Rectal smooth muscle tissue (tissue), 1 donor: ENCODE measurements around the gene PVR.
"Not testable (repeated sequence)": the region's sequence is repeated elsewhere in the genome, so short reads cannot be mapped to it uniquely, and the experiment has no call there.

ENCODE experiments used
- H3K27ac ChIP-seq: one replicate; pipeline ENCODE4 v1.7.0; 2013; ENCODE audit warnings: low read depth, low read length, inconsistent platforms
- H3K27me3 ChIP-seq: one replicate; pipeline ENCODE4 v1.7.0; 2013; ENCODE audit warnings: low read length; ENCODE audit not compliant: control insufficient read depth, insufficient read depth
- H3K36me3 ChIP-seq: one replicate; pipeline ENCODE4 v1.7.0; 2013; ENCODE audit warnings: low read length; ENCODE audit not compliant: control insufficient read depth, insufficient read depth
- H3K4me1 ChIP-seq: one replicate; pipeline ENCODE4 v1.7.0; 2013; ENCODE audit warnings: low read length; ENCODE audit not compliant: control insufficient read depth, insufficient read depth
- H3K4me3 ChIP-seq: one replicate; pipeline ENCODE4 v1.7.0; 2013; ENCODE audit warnings: low read length
- H3K9ac ChIP-seq: one replicate; pipeline ENCODE4 v1.7.0; 2013; ENCODE audit warnings: low read length

Gene PVR

GRCh38 chr19:44608391-44608821 lies 35.3 kb upstream of the PVR start:
- H3K4me3 ChIP-seq = no peak overlapping the region
- H3K27ac ChIP-seq = no peak overlapping the region
- no peaks in the 10 kb centered on the region for H3K27me3 ChIP-seq
- H3K9ac ChIP-seq = no peak overlapping the region
- H3K36me3 ChIP-seq = no peaks in the 10 kb centered on the region
- H3K4me1 ChIP-seq = no peaks in the 10 kb centered on the region

GRCh38 chr19:44609219-44609618 lies 34.5 kb upstream of the PVR start:
- Histone ChIP-seq H3K36me3 (no peaks in the 10 kb centered on the region), H3K4me1 (no peaks in the 10 kb centered on the region), H3K27me3 (no peaks in the 10 kb centered on the region), H3K27ac (no peak overlapping the region), H3K9ac (no peak overlapping the region), H3K4me3 (no peak overlapping the region)

- H3K36me3 ChIP-seq, H3K27ac ChIP-seq, H3K4me1 ChIP-seq, H3K27me3 ChIP-seq, H3K9ac ChIP-seq, H3K4me3 ChIP-seq: not testable (repeated sequence)
Observed at GRCh38 chr19:44610497-44610896, 33.2 kb upstream of the PVR start.

GRCh38 chr19:44611812-44612295 lies 31.9 kb upstream of the PVR start:
- Histone ChIP-seq H3K4me1 (no peaks in the 10 kb centered on the region), H3K27ac (no peak overlapping the region), H3K9ac (no peak overlapping the region), H3K4me3 (no peak overlapping the region), H3K36me3 (no peaks in the 10 kb centered on the region), H3K27me3 (no peaks in the 10 kb centered on the region)

GRCh38 chr19:44613295-44614178 lies 30.2 kb upstream of the PVR start, which contains the start of gene IGSF23:
Gene IGSF23 (plus strand): TSS chr19:44613563. CDS start chr19:44613646, 83 bp downstream.
- Histone ChIP-seq H3K4me1 (no peaks in the 10 kb centered on the region), H3K4me3 (no peak within 1 kb of the TSS), H3K36me3 (no peaks in the 10 kb centered on the region), H3K27me3 (no peaks in the 10 kb centered on the region), H3K9ac (no peak within 1 kb of the TSS), H3K27ac (no peak within 1 kb of the TSS)

- Histone ChIP-seq H3K27ac (no peak overlapping the region), H3K4me1 (no peaks in the 10 kb centered on the region), H3K36me3 (no peaks in the 10 kb centered on the region), H3K9ac (no peak overlapping the region), H3K4me3 (no peak overlapping the region), H3K27me3 (no peaks in the 10 kb centered on the region)
Observed at GRCh38 chr19:44614313-44614712, 29.4 kb upstream of the PVR start.

GRCh38 chr19:44615863-44616247 lies 27.9 kb upstream of the PVR start:
- Histone ChIP-seq H3K4me3 (no peak overlapping the region), H3K4me1 (no peaks in the 10 kb centered on the region), H3K36me3 (no peaks in the 10 kb centered on the region), H3K27me3 (no peaks in the 10 kb centered on the region), H3K9ac (no peak overlapping the region), H3K27ac (no peak overlapping the region)

- Histone ChIP-seq H3K9ac (no peak overlapping the region), H3K36me3 (no peaks in the 10 kb centered on the region), H3K4me1 (no peaks in the 10 kb centered on the region), H3K27ac (no peak overlapping the region), H3K27me3 (no peaks in the 10 kb centered on the region), H3K4me3 (no peak overlapping the region)
Observed at GRCh38 chr19:44617110-44617880, 26.4 kb upstream of the PVR start.

- Histone ChIP-seq H3K27ac (no peak overlapping the region), H3K4me1 (no peaks in the 10 kb centered on the region)
Observed at GRCh38 chr19:44618640-44619357, 24.9 kb upstream of the PVR start.

GRCh38 chr19:44620667-44621066 lies 23.0 kb upstream of the PVR start:
- Histone ChIP-seq H3K4me3 (no peak overlapping the region), H3K27ac (no peak overlapping the region), H3K9ac (no peak overlapping the region), H3K27me3 (no peaks in the 10 kb centered on the region), H3K4me1 (no peaks in the 10 kb centered on the region), H3K36me3 (no peaks in the 10 kb centered on the region)

More at GRCh38 chr19:44618640-44619357, 24.9 kb upstream of the PVR start:
- H3K27me3 ChIP-seq = no peaks in the 10 kb centered on the region
- H3K36me3 ChIP-seq = no peaks in the 10 kb centered on the region
- no peak overlapping the region for H3K9ac ChIP-seq
- no peak overlapping the region for H3K4me3 ChIP-seq

GRCh38 chr19:44621367-44621766 lies 22.3 kb upstream of the PVR start:
- H3K4me3 ChIP-seq = no peak overlapping the region
- no peaks in the 10 kb centered on the region for H3K4me1 ChIP-seq
- no peaks in the 10 kb centered on the region for H3K36me3 ChIP-seq
- H3K9ac ChIP-seq = no peak overlapping the region
- no peak overlapping the region for H3K27ac ChIP-seq
- H3K27me3 ChIP-seq = no peaks in the 10 kb centered on the region

- Histone ChIP-seq H3K36me3 (no peaks in the 10 kb centered on the region), H3K4me3 (no peak overlapping the region), H3K27me3 (no peaks in the 10 kb centered on the region), H3K27ac (no peak overlapping the region), H3K9ac (no peak overlapping the region), H3K4me1 (no peaks in the 10 kb centered on the region)
Observed at GRCh38 chr19:44623080-44623479, 20.6 kb upstream of the PVR start.
